HG03135 (cell line): ENCODE measurements around the gene DNAH8.
A peak's percentile ranks its signal among the peaks of the same experiment; 100 is the strongest.

Experiments used
- ATAC-seq: cut with Tn5 transposase; IDR thresholded peaks from one replicate; pipeline ENCODE4 v1.9.1; 2021; ENCODE audit warnings: mild to moderate bottlenecking, moderate library complexity; ENCODE audit not compliant: unreplicated experiment

Gene DNAH8

DNA sequence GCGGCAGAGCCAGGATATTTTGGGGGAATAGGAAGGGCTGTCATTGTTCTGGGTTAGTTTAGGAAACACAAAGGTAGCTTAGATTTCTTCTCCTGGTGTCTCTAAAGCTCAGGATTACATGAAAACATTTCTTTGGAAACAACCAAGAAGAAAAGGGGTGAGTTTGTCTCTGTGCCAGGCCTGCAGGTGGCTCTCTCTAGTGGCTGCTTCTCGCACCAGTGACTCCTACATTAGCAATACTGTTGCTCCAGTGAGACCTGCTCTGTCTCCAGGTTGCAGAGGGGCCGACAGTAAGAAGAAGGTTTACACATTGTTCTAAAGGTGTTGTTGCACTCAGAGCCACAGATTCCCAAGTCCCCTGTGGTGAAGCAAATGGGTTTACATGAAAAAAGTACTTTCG, 228.9 kb downstream of the DNAH8 start:
- ATAC-seq, result no peak

DNA sequence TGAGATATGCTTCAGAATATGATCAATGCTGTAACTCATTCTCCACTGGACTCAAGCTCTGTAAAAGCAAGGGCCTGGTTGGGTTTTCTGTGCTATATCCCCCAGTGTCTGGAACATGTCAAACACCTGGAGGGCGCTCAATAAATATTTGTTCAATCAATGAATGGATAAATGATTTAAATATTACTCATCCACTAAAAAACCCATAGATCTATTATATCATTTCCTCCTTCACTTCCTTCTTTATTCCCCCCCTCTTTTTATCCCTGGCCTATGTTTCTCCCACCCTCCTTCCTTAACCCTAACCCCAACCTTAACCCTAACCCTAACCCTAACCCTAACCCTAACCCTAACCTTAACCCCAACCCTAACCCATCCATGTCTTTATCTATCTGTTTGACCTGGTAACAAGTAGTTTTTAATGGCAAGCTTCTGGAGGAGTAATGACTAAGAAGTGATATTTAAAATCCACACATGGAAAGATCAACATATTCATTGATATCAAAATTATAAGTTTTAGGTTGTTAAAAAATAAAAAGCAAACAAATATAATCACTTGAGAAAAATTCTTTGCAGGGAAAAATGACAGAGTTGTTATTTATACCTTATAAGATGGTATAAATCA, 229.7 kb downstream of the DNAH8 start:
- ATAC-seq, result no peak

DNA sequence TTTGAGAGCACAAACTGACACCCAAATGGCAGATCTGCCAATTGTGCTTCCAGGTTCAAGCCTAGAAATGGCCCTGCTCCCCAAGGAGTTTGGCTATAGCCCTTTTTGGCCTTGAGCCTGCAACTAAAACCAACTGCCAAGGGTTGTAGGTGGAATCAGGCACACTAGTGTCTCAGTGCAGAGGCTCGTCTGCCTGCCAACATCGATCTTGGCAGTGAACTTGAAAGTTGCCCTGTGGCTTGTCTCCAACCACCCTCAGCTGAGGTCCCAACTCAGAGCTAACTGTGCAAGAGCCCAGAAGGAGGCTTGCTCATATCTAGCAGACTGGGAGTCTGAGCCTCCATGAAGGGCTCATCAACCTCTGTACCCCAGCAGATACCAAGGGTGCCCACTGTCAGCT, 240.8 kb downstream of the DNAH8 start:
- ATAC-seq, result no peak

- no peak for ATAC-seq
These were observed 242.3 kb downstream of the DNAH8 start for GRCh38 chr6:38957426-38957825.

DNA sequence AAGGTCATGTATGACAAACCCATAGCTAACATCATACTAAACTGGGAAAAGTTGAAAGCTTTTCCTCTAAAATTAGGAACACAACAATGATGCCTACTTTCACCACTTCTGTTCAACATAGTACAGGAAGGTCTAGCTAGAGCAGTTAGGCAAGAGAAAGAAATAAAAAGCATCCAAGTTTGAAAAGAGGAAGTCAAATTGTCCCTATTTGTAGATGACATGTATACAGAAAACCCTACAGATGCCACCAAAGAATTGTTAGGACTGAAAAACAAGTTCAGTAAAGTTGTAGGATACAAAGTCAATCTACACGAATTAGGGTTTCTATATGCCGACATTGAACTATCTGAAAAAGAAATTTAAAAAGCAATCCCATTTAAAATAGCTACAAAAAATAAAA, 244.0 kb downstream of the DNAH8 start:
- no peak for ATAC-seq

DNA sequence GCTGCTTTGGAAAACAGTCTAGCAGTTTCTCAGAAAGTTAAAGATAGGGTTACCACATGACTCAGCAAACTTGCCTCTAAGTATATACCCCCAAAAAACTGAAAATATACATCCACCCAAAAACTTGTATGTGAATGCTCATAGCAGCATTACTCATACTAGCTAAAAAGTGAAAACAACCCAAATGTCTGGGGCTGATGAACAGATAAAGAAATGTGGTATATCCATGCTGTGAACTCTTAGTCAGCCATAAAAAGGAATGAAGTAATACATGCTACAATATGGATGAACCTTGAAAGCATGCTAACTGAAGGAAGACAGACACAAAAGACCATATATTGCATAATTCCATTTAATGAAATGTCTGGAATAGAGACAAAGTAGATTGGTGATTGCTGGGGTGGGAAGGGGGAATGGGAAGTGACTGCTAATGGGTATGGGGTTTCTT, 253.6 kb downstream of the DNAH8 start:
- no peak for ATAC-seq

DNA sequence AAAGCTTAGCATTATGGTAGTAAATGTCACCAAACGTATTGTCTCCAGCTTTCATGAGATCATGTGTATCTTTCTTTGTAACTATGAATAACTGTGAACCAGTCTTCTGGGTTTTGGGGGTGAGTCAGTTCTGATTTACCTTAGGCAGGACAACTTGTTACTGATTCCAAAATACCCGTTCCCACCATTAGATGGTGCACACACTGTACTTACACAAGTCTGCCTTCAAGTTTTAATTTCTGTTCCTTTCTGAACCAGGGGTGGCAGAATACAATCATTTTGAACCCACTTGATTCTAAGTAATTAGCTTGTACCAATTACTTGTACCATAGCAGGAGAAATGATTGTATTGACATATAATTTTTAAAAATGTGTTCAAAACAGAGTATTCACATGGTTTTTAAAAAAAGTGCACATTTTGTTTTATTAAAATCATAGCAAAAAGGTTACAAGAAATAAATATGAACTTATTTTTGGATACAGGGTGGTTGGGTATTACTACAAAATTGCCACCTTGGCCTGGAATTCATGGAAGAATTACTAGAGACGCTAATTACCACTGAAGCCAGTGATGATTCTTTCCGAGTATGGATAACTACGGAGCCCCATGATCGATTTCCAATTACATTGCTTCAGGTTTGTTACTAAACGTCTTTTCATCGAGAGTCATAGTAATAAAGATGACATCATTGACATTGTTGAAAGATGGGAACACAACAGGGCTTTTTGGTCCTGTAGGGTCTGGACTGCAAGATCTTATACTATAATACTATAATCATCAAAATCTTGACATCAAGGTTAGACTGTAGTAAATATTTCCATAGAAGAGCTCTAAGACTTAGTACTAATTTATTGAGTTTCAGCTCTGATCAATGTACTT, 258.3 kb downstream of the DNAH8 start:
- peak; percentile 83 for ATAC-seq

GRCh38 chr6:38974389-38975151, 259.5 kb downstream of the DNAH8 start:
- ATAC-seq, result no peak

- no peak for ATAC-seq
These were observed 260.5 kb downstream of the DNAH8 start for GRCh38 chr6:38975621-38976049.

DNA sequence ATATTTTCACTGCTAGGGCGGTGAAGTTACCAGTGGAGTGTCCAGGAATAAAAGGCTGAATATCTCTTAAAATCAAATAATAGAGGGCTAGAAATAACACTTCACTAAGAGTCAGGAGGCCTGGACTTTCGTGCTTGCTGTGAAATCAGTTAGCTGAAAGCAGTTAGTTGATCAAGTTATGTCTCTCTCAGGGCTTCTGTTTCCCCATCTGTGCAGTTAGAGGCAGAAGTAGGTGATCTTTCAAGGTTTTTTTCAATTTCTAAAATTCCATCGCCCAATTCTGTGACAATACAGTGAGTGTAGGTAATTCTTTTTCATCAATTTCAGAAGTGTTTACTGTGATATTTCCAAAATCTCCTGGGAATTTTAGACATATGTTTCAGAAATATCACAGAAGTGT, 260.9 kb downstream of the DNAH8 start:
- no peak for ATAC-seq

DNA sequence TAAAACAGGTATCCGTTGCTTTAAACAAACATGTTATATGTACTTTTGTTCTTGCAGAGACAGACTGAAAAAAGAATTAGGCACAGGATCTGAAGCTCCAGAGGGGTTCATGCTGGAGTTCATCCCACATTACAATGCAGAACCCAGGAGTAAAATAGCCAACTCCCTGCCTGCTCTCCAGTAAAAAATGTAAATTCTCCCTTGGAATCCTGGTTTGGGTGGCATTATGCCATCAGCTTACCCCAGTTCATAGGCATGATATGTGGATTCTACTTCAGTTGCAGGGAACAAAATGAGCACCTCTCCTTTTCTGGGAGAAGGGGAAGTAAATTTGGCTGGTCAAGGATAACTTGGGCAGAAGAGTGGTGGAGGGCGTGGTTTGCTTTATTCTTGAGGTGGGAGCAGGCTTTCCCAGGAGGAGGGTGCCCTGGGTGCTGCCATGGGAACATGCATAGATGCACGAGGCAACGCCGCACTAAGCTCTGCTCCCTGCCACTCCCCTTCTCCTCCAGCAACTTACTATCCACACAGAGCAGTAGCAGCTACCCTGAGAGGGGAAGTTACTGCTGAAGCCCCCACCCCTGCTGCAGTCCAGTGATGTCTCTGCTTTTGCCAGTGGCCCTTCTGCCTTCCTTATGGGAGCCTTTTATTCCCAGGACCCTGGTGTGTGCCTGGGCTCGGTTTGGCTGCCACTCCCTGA, 261.8 kb downstream of the DNAH8 start:
- ATAC-seq, result no peak

- ATAC-seq, result no peak
These were observed 263.1 kb downstream of the DNAH8 start for GRCh38 chr6:38978139-38978704.

- ATAC-seq, result no peak
These were observed 267.4 kb downstream of the DNAH8 start for GRCh38 chr6:38982470-38982869.

DNA sequence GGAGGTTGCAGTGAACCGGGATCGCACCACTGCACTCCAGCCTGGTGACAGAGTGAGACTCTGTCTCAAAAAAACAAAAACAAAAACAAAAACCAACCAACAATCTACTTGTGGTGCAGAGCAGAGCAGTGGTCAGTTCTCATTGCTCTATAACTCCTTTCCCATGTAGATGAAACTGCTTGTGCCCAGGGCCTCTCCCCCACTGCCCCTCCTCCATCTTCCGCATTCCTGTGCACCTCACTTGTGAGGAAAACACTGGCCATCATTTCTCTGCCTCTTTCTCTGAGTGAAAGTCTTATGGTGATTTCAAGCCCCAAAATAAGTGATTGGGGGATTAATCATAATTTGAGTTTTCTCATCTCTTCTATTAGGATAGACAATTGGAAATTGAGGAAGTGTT, 269.6 kb downstream of the DNAH8 start:
- ATAC-seq, result no peak

- no peak for ATAC-seq
These were observed 270.7 kb downstream of the DNAH8 start for GRCh38 chr6:38985839-38986238.

DNA sequence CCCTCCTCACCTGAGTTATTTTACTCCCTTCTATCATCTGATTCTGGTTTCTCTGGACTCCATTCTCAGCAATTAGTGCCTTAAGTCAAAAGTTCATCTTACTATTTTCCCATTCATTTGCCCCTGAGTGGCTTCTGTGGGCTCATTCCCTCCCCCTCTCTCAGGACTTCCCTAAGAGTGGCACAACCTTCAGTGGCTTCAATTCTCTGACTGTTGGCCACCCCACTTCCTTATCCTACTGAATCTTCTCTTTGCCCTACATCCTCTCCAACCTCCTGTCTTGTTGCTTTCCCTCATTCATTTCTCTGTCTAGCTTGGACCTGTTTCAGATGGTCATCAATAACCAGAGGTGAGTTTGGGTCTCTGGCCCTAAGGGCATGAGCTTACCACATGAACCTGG, 272.4 kb downstream of the DNAH8 start:
- ATAC-seq, result no peak

DNA sequence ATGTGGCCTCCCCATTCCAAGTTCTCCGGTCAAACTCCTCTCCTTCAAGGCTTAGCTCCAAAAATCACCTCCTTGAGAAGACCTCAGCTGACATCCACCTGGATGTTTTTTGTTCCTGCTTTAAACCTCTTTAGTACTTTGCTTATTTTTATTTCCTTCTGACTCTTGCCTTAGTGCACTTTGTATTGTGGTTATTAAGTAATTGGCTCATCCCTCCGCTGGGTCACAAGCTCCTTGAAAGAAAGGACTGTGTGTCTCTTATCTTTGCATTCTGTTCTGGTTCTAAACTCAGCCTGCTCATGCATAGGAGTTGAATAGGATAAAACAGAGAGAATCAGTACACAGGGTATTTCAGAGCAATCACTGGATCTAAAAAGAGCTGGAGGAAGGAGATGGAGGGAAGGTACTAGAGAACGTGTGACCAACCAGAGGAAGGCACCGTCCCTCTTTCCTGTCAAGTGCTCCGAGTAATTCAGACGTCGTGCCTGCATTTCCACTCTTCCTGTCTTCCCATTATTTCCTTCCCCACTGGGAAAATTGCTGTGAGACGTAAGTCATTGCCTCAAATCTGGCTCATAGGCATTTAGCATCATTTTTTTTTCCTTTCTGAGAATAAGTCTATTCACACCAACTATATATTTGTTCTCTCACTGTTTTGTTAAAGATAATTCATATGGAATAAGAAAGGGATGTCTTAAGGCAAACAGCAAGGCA, 273.8 kb downstream of the DNAH8 start:
- no peak for ATAC-seq

DNA sequence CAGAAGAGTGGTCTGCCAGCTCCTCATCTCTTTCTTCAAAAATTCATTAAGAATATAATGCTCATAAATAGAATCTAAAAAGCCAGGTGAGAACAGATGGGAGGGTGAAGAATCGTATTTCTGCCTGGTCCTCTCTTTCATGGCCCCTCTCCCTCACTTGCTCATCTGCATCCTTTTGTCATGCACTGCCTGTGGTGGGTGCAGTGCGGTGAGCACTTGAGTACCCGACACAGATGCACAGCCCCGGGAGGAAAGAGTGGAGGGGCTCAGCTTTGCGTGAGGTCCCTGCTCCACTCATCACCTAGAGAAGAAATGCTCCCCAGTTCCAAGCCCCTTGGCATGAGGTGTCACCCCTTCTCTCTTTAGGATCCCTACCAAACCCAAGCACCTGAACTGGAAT, 275.4 kb downstream of the DNAH8 start:
- ATAC-seq, result no peak

- ATAC-seq, result no peak
These were observed 281.6 kb downstream of the DNAH8 start for GRCh38 chr6:38996676-38997075.

DNA sequence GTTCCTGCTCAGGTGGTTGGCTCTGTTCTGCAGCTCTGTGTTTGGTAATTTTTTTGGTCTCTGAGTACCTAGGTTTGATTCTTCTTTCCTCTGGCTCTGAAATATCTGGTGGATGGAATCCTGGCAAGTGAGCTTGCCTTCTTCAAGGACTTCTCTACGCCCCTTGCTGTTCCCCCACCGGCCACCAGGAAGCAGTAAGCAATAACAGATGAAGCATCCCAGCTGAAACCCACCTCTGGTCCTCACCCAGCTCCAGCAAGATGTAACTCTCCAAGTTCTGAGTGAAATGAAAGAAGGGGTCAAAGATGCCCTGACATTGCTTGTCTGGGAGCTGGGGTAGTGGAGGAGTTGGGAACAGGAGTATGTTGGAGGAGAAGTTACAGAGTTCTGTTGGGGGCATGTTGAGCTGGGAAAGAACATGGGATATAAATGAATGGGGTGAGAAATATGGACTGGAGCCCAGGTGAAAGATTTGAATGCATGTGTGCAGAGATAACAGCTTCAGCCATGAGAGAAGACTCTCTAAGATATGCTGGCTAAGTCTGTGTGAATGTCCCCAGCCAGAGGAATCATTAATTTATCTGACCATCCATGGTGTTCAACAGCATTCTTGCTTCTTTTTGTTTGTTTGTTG, 282.1 kb downstream of the DNAH8 start:
- no peak for ATAC-seq
